ENCODE results near the gene IDH3B. TPM values are rescaled to one million over a fixed set of nuclear protein-coding genes. Genes with fewer than 3 reads are reported as not detected.
A peak's percentile ranks its signal among the peaks of the same experiment; 100 is the strongest.

Gene IDH3B
- total and polyA plus RNA-seq, 2 of the 13 experiments (the other 11 are each of a cell fraction or from before 2014, with no cell fraction given) = 215 to 254 TPM

DNA sequence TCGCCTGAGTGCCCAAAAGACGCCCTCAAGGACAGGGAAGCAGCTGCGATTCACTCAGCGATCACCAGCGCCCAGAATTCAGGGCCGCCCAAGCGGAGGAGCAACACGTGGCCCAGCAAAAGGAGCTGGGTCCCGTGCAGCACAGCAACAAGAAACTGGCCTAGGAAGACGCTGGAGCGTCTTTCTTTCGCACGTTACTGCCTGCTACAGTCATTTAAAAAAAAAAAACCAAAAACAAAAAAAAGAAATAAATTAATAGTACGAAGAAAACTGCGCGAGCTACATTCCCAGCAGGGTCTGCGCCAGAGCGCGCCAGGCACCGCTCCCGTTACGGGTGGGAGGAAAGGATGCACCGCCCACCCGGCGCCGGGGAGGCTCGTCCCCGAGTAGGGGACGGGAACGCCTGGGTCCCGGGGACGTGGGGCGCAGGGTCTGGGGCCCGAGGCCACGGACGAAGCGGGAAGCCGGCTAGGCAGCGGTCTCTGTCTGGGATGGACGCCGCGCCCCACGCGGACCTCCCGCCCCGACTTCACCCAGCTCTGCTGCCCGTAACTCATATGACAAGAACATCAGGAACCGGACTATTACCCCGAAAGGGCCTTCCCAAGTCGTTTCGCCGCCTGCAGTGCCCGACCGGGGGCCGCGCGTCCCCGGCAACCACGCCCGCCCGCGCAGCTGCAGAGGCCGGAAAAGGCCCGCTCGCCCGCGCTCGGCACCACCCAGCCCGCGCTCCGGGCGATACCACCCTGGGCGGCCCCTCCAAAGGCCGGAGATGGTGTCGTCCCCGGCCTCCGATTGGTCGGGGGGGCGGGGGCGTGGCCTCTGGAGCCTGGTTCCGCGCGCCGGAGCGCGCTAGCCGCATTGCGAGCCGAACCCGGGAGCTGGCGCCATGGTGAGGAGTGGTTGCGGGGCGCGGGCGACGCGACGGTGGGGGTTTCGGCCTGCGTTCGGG, 12.0 kb downstream of the IDH3B start, which contains the start of gene NOP56 (continued):
- peak; percentile 94; the same call in 1 of the 2 replicates for TF ChIP-seq ZNF333 (CRISPR knock-in tag; IDR thresholded peaks at IDR 0.05; ENCODE audit: borderline replicate concordance)
- TF ChIP-seq KDM1A (CRISPR knock-in tag; IDR thresholded peaks at IDR 0.05) = no peak
- TF ChIP-seq, protein P1, sequence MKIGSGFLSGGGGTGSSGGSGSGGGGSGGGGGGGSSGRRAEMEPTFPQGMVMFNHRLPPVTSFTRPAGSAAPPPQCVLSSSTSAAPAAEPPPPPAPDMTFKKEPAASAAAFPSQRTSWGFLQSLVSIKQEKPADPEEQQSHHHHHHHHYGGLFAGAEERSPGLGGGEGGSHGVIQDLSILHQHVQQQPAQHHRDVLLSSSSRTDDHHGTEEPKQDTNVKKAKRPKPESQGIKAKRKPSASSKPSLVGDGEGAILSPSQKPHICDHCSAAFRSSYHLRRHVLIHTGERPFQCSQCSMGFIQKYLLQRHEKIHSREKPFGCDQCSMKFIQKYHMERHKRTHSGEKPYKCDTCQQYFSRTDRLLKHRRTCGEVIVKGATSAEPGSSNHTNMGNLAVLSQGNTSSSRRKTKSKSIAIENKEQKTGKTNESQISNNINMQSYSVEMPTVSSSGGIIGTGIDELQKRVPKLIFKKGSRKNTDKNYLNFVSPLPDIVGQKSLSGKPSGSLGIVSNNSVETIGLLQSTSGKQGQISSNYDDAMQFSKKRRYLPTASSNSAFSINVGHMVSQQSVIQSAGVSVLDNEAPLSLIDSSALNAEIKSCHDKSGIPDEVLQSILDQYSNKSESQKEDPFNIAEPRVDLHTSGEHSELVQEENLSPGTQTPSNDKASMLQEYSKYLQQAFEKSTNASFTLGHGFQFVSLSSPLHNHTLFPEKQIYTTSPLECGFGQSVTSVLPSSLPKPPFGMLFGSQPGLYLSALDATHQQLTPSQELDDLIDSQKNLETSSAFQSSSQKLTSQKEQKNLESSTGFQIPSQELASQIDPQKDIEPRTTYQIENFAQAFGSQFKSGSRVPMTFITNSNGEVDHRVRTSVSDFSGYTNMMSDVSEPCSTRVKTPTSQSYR (CRISPR knock-in tag; IDR thresholded peaks at IDR 0.05; ENCODE audit: borderline replicate concordance) = no peak; the same call in 1 of the 2 replicates
- TF ChIP-seq ZNF768 (CRISPR knock-in tag; IDR thresholded peaks at IDR 0.05) = peak; percentile 81
- no peak; the same call in 1 of the 2 replicates for TF ChIP-seq HOXA7 (CRISPR knock-in tag; IDR thresholded peaks at IDR 0.05)
- TF ChIP-seq ZNF749 (CRISPR knock-in tag; IDR thresholded peaks at IDR 0.05; ENCODE audit: borderline replicate concordance) = peak; percentile 88
- peak; percentile 48; the same call in 1 of the 2 replicates for TF ChIP-seq KMT2B (CRISPR knock-in tag; IDR thresholded peaks at IDR 0.05)
- TF ChIP-seq, protein P2, sequence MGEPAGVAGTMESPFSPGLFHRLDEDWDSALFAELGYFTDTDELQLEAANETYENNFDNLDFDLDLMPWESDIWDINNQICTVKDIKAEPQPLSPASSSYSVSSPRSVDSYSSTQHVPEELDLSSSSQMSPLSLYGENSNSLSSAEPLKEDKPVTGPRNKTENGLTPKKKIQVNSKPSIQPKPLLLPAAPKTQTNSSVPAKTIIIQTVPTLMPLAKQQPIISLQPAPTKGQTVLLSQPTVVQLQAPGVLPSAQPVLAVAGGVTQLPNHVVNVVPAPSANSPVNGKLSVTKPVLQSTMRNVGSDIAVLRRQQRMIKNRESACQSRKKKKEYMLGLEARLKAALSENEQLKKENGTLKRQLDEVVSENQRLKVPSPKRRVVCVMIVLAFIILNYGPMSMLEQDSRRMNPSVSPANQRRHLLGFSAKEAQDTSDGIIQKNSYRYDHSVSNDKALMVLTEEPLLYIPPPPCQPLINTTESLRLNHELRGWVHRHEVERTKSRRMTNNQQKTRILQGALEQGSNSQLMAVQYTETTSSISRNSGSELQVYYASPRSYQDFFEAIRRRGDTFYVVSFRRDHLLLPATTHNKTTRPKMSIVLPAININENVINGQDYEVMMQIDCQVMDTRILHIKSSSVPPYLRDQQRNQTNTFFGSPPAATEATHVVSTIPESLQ (CRISPR knock-in tag; conservative IDR thresholded peaks at IDR 0.05) = peak; percentile 91; the same call in 1 of the 2 replicates
- no peak for TF ChIP-seq PHB2 (IDR thresholded peaks at IDR 0.05; ENCODE audit: partially characterized antibody)
- no peak for TF ChIP-seq SOX5 (CRISPR knock-in tag; IDR thresholded peaks at IDR 0.05; ENCODE audit: borderline replicate concordance)
- TF ChIP-seq, protein P3, sequence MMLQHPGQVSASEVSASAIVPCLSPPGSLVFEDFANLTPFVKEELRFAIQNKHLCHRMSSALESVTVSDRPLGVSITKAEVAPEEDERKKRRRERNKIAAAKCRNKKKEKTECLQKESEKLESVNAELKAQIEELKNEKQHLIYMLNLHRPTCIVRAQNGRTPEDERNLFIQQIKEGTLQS (CRISPR knock-in tag; IDR thresholded peaks at IDR 0.05) = peak; percentile 51; the same call in 1 of the 2 replicates
- peak; percentile 15; the same call in 1 of the 2 replicates for TF ChIP-seq ZSCAN22 (CRISPR knock-in tag; IDR thresholded peaks at IDR 0.05)
- TF ChIP-seq, protein P4, sequence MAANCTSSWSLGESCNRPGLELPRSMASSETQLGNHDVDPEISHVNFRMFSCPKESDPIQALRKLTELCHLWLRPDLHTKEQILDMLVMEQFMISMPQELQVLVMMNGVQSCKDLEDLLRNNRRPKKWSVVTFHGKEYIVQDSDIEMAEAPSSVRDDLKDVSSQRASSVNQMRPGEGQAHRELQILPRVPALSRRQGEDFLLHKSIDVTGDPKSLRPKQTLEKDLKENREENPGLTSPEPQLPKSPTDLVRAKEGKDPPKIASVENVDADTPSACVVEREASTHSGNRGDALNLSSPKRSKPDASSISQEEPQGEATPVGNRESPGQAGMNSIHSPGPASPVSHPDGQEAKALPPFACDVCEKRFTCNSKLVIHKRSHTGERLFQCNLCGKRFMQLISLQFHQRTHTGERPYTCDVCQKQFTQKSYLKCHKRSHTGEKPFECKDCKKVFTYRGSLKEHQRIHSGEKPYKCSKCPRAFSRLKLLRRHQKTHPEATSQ (CRISPR knock-in tag; IDR thresholded peaks at IDR 0.05; ENCODE audit: borderline replicate concordance) = peak; percentile 74; the same call in 1 of the 2 replicates
- TF ChIP-seq ZNF292 (CRISPR knock-in tag; IDR thresholded peaks at IDR 0.05; ENCODE audit: borderline replicate concordance, low read depth) = 0 out of 2 replicates have a peak, but pooled peaks have one; percentile 20
- peak; percentile 93 for TF ChIP-seq ZNF747 (CRISPR knock-in tag; IDR thresholded peaks at IDR 0.05; ENCODE audit: borderline replicate concordance)
- peak; percentile 99; the same call in 1 of the 2 replicates for TF ChIP-seq ZNF790 (CRISPR knock-in tag; IDR thresholded peaks at IDR 0.05; ENCODE audit: borderline replicate concordance)
- TF ChIP-seq DMAP1 (CRISPR knock-in tag; IDR thresholded peaks at IDR 0.05) = peak; percentile 93
- TF ChIP-seq, protein P5, sequence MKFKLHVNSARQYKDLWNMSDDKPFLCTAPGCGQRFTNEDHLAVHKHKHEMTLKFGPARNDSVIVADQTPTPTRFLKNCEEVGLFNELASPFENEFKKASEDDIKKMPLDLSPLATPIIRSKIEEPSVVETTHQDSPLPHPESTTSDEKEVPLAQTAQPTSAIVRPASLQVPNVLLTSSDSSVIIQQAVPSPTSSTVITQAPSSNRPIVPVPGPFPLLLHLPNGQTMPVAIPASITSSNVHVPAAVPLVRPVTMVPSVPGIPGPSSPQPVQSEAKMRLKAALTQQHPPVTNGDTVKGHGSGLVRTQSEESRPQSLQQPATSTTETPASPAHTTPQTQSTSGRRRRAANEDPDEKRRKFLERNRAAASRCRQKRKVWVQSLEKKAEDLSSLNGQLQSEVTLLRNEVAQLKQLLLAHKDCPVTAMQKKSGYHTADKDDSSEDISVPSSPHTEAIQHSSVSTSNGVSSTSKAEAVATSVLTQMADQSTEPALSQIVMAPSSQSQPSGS (CRISPR knock-in tag; IDR thresholded peaks at IDR 0.05) = peak; percentile 40
- peak; percentile 99 for TF ChIP-seq EEA1 (CRISPR knock-in tag; IDR thresholded peaks at IDR 0.05; ENCODE audit: borderline replicate concordance)

Data from HepG2 (cell line).